ENCODE data around the gene XAGE1B.
"Not testable (repeated sequence)": the region's sequence is repeated elsewhere in the genome, so short reads cannot be mapped to it uniquely, and the experiment has no call there.

XAGE1B gene

GRCh38 chrX:52516987-52517325, at the start of gene XAGE1B:
TSS of gene XAGE1B (minus strand) at chrX:52517063. CDS start at chrX:52515527, 1,536 bp downstream.
- DNase-seq (ENCODE audit: low read depth in 2 of 3, low spot score in 1 of 3) = not testable (repeated sequence)

- DNase-seq (ENCODE audit: low read depth in 2 of 3, low spot score in 1 of 3) = no peak
These were observed 46.2 kb upstream of the XAGE1B start for GRCh38 chrX:52563105-52563504.

GRCh38 chrX:52558140-52558539, 41.3 kb upstream of the XAGE1B start:
- DNase-seq (ENCODE audit: low read depth in 2 of 3, low spot score in 1 of 3) = no peak

- DNase-seq (ENCODE audit: low read depth in 2 of 3, low spot score in 1 of 3) = no peak
These were observed 39.9 kb upstream of the XAGE1B start for GRCh38 chrX:52556741-52557140.

- no peak for DNase-seq (ENCODE audit: low read depth in 2 of 3, low spot score in 1 of 3)
These were observed 37.3 kb upstream of the XAGE1B start for GRCh38 chrX:52553995-52554642.

GRCh38 chrX:52548769-52549168, 31.9 kb upstream of the XAGE1B start:
- not testable (repeated sequence) for DNase-seq (ENCODE audit: low read depth in 2 of 3, low spot score in 1 of 3)

GRCh38 chrX:52544147-52544840, 27.4 kb upstream of the XAGE1B start:
- DNase-seq (ENCODE audit: low read depth in 2 of 3, low spot score in 1 of 3) = no peak

- no peak for DNase-seq (ENCODE audit: low read depth in 2 of 3, low spot score in 1 of 3)
These were observed 25.4 kb upstream of the XAGE1B start for GRCh38 chrX:52542311-52542710.

GRCh38 chrX:52541051-52541450, 24.2 kb upstream of the XAGE1B start:
- DNase-seq (ENCODE audit: low read depth in 2 of 3, low spot score in 1 of 3) = not testable (repeated sequence)

- not testable (repeated sequence) for DNase-seq (ENCODE audit: low read depth in 2 of 3, low spot score in 1 of 3)
These were observed 515 bp downstream of the XAGE1B start for GRCh38 chrX:52516110-52516986.

- DNase-seq (ENCODE audit: low read depth in 2 of 3, low spot score in 1 of 3) = not testable (repeated sequence)
These were observed 5.7 kb downstream of the XAGE1B start for GRCh38 chrX:52511126-52511525.

- DNase-seq (ENCODE audit: low read depth in 2 of 3, low spot score in 1 of 3) = no peak
These were observed 6.9 kb downstream of the XAGE1B start for GRCh38 chrX:52509916-52510315.

- no peak for DNase-seq (ENCODE audit: low read depth in 2 of 3, low spot score in 1 of 3)
These were observed 9.5 kb downstream of the XAGE1B start for GRCh38 chrX:52507331-52507730.

- no peak for DNase-seq (ENCODE audit: low read depth in 2 of 3, low spot score in 1 of 3)
These were observed 12.3 kb downstream of the XAGE1B start for GRCh38 chrX:52504551-52504950.

GRCh38 chrX:52501362-52501761, 15.5 kb downstream of the XAGE1B start:
- not testable (repeated sequence) for DNase-seq (ENCODE audit: low read depth in 2 of 3, low spot score in 1 of 3)

- DNase-seq (ENCODE audit: low read depth in 2 of 3, low spot score in 1 of 3) = not testable (repeated sequence)
These were observed 20.5 kb downstream of the XAGE1B start for GRCh38 chrX:52496419-52496772.

- DNase-seq (ENCODE audit: low read depth in 2 of 3, low spot score in 1 of 3) = not testable (repeated sequence)
These were observed 21.1 kb downstream of the XAGE1B start, which contains the start of gene XAGE1A for GRCh38 chrX:52495545-52496418. TSS of gene XAGE1A (plus strand) at chrX:52495808. CDS start at chrX:52497362, 1,554 bp downstream.

- not testable (repeated sequence) for DNase-seq (ENCODE audit: low read depth in 2 of 3, low spot score in 1 of 3)
These were observed 45.6 kb downstream of the XAGE1B start for GRCh38 chrX:52471301-52471700.
